Loucy (cell line): ENCODE data around the gene RELL1.

ENCODE experiments used
- H2AFZ ChIP-seq: fragments of 200-600 bp; sonication (generic); 2 replicates; pipeline ENCODE4 v1.6.0; 2016; ENCODE audit warnings: antibody characterized with exemption, mild to moderate bottlenecking, low read length, moderate library complexity
- H3F3A ChIP-seq: fragments of 200-600 bp; 2 replicates; pipeline ENCODE4 v1.6.0; 2016; ENCODE audit warnings: antibody characterized with exemption, low read depth, mild to moderate bottlenecking
- H3K27me3 ChIP-seq: fragments of 200-600 bp; sonication (generic); 2 replicates; pipeline ENCODE4 v1.6.1; 2014; ENCODE audit warnings: low read length, mild to moderate bottlenecking; ENCODE audit not compliant: insufficient read depth, poor library complexity, severe bottlenecking
- H3K36me3 ChIP-seq: fragments of 200-600 bp; sonication (generic); 2 replicates; pipeline ENCODE4 v1.6.1; 2016; ENCODE audit warnings: low read length; ENCODE audit not compliant: insufficient read depth
- H3K4me1 ChIP-seq: fragments of 200-600 bp; sonication (generic); 2 replicates; pipeline ENCODE4 v1.5.1; 2014; ENCODE audit warnings: low read length, mild to moderate bottlenecking; ENCODE audit not compliant: insufficient read depth, poor library complexity, severe bottlenecking
- H3K4me2 ChIP-seq: fragments of 200-600 bp; sonication (generic); 2 replicates; pipeline ENCODE4 v1.6.0; 2014; ENCODE audit warnings: antibody characterized with exemption, low read length, low read depth, mild to moderate bottlenecking; ENCODE audit not compliant: poor library complexity, severe bottlenecking
- H3K4me3 ChIP-seq: fragments of 200-600 bp; sonication (generic); 2 replicates; pipeline ENCODE4 v1.5.1; 2014; ENCODE audit warnings: low read length, mild to moderate bottlenecking, mixed read lengths; ENCODE audit not compliant: poor library complexity, severe bottlenecking
- H3K79me2 ChIP-seq: fragments of 200-600 bp; sonication (generic); 2 replicates; pipeline ENCODE4 v1.6.1; 2014; ENCODE audit warnings: low read length; ENCODE audit not compliant: insufficient read depth
- H3K9ac ChIP-seq: fragments of 200-600 bp; sonication (generic); 2 replicates; pipeline ENCODE4 v1.6.0; 2014; ENCODE audit warnings: mild to moderate bottlenecking, low read depth, low read length, moderate library complexity; ENCODE audit not compliant: poor library complexity, severe bottlenecking
- H3K9me2 ChIP-seq: fragments of 200-600 bp; sonication (generic); replicated peaks from 2 replicates; pipeline ENCODE4 v1.6.1; 2016; ENCODE audit warnings: low read depth, low read length, mixed read lengths
- H3K9me3 ChIP-seq: fragments of 200-600 bp; sonication (generic); 2 replicates; pipeline ENCODE4 v1.6.1; 2014; ENCODE audit warnings: mild to moderate bottlenecking, antibody characterized with exemption, low read length, low read depth; ENCODE audit not compliant: insufficient read depth
- H4K20me1 ChIP-seq: fragments of 200-600 bp; sonication (generic); 2 replicates; pipeline ENCODE4 v1.6.0; 2014; ENCODE audit warnings: antibody characterized with exemption, low read length, mild to moderate bottlenecking; ENCODE audit not compliant: insufficient read depth, poor library complexity, severe bottlenecking
- EZH2phosphoT487 ChIP-seq: fragments of 200-600 bp; IDR thresholded peaks from 2 replicates; pipeline ENCODE4 v1.6.1; 2018; ENCODE audit warnings: antibody characterized with exemption, mild to moderate bottlenecking, moderate library complexity, borderline replicate concordance
- TF ChIP-seq, protein P1 (sequence below): fragments of 200-600 bp; sonication (generic); conservative IDR thresholded peaks from 2 replicates; pipeline ENCODE4 v1.5.1; 2014; ENCODE audit warnings: mild to moderate bottlenecking, antibody characterized with exemption, low read length

The RELL1 gene

DNA sequence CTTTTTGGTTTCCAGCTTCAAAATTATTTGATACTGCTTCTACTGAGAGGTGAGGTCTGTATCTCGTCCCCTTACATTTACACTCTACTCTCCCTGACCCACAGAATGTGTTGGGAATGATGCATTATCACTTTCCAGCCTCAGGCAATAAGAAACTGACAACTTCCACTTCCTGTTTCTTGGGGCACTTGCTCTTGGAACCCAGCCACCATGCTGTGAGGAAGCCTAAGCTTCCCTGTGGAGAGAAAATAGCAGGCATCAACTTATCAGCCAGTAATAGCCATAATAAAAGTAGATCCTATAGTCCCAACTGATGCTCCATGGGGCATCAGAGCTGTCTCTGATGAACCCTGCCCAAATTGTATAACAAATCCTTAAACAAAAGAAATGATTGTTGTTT lies 32.6 kb downstream of the RELL1 start:
- Histone ChIP-seq H3K4me2 (no peak overlapping the region), H4K20me1 (no peaks in the 10 kb centered on the region), H2AFZ (no peak overlapping the region), H3K4me3 (no peak overlapping the region), H3K9ac (no peak overlapping the region), H3F3A (no peaks in the 10 kb centered on the region), H3K4me1 (peaks cover 11% of the 10 kb centered on the region), H3K9me3 (peaks cover 5% of the 10 kb centered on the region), H3K9me2 (no peaks in the 10 kb centered on the region), H3K27me3 (no peaks in the 10 kb centered on the region), H3K79me2 (peaks cover 13% of the 10 kb centered on the region; the same call in 1 of the 2 replicates), H3K36me3 (peaks cover 6% of the 10 kb centered on the region; the same call in 1 of the 2 replicates)
- TF ChIP-seq, protein P1, sequence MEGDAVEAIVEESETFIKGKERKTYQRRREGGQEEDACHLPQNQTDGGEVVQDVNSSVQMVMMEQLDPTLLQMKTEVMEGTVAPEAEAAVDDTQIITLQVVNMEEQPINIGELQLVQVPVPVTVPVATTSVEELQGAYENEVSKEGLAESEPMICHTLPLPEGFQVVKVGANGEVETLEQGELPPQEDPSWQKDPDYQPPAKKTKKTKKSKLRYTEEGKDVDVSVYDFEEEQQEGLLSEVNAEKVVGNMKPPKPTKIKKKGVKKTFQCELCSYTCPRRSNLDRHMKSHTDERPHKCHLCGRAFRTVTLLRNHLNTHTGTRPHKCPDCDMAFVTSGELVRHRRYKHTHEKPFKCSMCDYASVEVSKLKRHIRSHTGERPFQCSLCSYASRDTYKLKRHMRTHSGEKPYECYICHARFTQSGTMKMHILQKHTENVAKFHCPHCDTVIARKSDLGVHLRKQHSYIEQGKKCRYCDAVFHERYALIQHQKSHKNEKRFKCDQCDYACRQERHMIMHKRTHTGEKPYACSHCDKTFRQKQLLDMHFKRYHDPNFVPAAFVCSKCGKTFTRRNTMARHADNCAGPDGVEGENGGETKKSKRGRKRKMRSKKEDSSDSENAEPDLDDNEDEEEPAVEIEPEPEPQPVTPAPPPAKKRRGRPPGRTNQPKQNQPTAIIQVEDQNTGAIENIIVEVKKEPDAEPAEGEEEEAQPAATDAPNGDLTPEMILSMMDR: no peak
- TF ChIP-seq EZH2phosphoT487: no peak

DNA sequence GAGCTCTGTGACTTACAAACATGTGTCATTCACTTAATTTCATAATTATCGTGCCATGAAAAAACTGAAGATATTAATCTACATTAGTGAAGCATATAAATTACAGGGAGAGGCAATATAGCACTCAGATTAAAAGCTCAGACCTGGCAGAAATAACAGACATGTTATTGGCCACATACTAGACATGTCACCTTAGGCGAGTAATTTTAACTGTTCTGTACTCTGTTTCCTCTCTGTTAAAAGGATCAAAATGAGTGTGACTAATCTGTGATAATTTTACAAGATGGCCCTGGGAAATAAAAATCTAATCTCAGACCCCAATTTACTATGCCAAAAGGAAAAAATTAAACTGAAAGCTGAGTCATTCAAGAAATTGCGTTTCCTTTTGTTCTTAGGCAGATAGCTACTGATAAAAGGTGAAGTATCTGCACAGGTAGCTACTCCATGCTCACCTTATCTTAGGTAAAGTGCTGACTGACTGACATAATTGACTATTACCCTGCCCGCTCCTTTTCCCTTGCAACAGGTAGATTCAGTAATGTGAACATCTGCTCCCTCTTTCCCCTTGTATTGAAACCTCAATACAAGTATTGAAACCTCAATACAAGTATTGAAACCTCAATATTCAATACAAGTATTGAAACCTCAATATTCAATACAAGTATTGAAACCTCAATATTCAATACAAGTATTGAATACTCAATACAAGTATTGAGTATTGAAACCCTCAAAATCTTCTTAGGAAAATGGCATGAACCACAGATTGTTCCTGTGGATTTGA lies 33.2 kb downstream of the RELL1 start:
- no peak for TF ChIP-seq EZH2phosphoT487
- TF ChIP-seq, protein P1: no peak
- H3F3A ChIP-seq: no peaks in the 10 kb centered on the region
- peaks cover 13% of the 10 kb centered on the region; the same call in 1 of the 2 replicates for H3K36me3 ChIP-seq
- H3K79me2 ChIP-seq: peaks cover 13% of the 10 kb centered on the region; the same call in 1 of the 2 replicates
- H3K27me3 ChIP-seq: no peaks in the 10 kb centered on the region
- no peaks in the 10 kb centered on the region for H4K20me1 ChIP-seq
- H3K9ac ChIP-seq: no peak overlapping the region
- H3K9me3 ChIP-seq: peaks cover 5% of the 10 kb centered on the region
- H3K4me2 ChIP-seq: no peak overlapping the region
- H2AFZ ChIP-seq: no peak overlapping the region
- no peaks in the 10 kb centered on the region for H3K9me2 ChIP-seq
- H3K4me3 ChIP-seq: no peak overlapping the region
- peaks cover 11% of the 10 kb centered on the region for H3K4me1 ChIP-seq

DNA sequence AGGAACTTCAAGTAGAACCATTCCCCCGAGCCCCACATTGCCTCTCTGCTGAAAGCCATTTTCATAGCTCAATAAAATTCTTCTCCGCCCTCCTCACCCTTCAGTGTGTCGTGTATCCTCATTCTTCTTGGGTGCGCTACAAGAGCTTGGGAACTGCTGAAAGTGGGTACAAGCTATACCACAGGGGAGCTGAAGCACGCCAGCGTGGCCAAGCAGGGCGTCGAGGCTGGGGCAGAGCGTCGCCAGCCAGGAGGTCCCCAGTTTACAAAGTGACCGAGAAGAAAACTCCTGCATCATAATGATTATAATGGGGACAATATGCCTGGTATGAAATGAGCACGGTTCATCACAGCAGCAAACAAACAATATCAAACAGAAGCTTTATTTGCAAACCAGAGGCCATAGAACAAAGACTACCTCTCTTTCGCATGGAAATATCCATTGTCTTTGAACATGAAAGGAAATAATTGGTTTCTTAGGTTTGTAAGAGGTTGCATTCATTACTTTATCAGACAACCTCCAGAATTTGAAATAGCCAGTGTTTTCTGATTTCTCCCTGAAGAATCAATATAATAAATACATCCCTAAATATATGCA lies 34.3 kb downstream of the RELL1 start:
- no peaks in the 10 kb centered on the region for H3F3A ChIP-seq
- no peaks in the 10 kb centered on the region for H4K20me1 ChIP-seq
- H3K9me2 ChIP-seq: no peaks in the 10 kb centered on the region
- H3K9me3 ChIP-seq: peaks cover 5% of the 10 kb centered on the region
- H3K27me3 ChIP-seq: no peaks in the 10 kb centered on the region
- H3K79me2 ChIP-seq: peaks cover 13% of the 10 kb centered on the region; the same call in 1 of the 2 replicates
- no peak overlapping the region for H3K4me3 ChIP-seq
- no peak overlapping the region for H3K9ac ChIP-seq
- TF ChIP-seq, protein P1: no peak
- TF ChIP-seq EZH2phosphoT487: no peak
- H3K4me1 ChIP-seq: peaks cover 11% of the 10 kb centered on the region
- no peak overlapping the region for H2AFZ ChIP-seq
- peaks cover 22% of the 10 kb centered on the region; the same call in 1 of the 2 replicates for H3K36me3 ChIP-seq
- no peak overlapping the region for H3K4me2 ChIP-seq
